EL (cell line): ENCODE measurements around the gene RIC3.
A peak's percentile ranks its signal among the peaks of the same experiment; 100 is the strongest.

Experiments
- DNase-seq: peaks from one replicate; pipeline ENCODE4 v3.0.0-alpha.2; 2016

RIC3 gene

DNA sequence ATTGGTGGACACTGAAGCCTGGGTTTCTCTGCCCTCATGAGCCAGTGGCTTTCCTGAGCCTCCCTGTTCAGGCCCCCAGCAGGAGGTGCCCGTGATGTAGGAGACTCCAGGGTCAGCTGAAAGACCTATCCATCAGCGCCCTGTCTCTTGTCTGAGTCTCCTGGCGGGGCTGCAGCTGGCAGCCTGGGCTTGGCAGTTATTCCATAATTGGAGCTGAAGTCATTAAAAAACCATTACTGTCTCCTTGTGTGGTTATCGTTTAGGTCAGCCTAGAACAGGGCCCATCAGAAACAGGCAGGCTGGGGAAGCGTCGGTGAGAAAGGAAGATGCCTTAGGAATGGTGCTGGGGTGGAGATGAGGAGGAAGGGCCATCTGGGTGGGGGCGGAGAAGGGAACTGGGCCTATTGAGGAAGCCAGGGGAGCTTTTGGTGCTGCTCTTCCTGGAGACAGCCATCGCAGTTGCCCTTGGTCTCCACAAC, 82.8 kb downstream of the RIC3 start:
- no peak for DNase-seq

DNA sequence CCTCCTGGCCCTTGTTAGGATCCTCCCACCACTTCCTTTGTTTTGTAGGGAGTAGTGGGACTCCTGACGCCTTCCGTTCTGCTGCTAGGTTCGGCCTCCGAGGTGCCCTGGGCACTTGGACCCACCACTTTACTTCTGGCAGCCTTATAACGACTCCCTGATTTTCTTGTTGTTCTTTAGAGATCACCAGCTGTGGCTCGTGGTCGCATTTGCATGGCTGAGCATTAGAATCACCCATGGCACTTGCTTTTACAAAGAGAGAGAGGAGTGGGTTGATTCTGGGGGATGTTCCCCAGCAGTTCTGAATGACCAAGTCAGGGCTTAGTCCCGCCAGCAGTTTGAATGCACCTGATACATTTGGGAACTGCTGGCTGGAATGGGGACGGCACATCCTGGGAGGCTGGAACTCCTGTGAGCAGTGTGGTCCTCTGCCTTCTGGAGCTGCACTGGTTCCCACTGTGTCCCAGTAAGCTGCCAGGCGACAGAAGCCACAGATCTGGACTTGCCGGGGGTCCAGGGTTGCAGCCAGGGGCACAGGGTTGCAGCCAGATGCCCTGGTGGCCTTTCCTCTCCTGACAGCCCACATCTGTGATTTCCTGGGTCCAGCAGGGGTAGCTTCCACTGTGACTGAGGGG, 83.7 kb downstream of the RIC3 start:
- DNase-seq = no peak

DNA sequence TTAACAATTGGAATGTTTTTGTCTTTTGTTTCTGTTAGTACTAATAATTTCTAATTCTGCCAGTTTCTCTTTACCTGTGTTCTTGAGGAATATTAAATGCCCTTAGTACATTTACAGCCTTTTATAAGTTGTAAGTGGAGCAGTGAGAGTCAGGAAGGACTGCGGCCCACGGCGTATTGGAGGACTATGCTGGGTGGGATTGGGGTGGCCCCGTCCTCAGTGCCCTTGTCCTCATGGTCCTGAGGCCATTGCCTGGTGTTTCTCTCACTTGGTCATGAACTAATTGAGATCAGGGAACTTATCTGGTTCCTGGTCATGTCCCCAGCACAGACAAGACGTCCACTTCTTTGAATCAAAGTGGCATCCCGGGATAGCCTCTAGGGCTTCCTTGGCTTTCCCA, 84.5 kb downstream of the RIC3 start:
- DNase-seq = no peak

DNA sequence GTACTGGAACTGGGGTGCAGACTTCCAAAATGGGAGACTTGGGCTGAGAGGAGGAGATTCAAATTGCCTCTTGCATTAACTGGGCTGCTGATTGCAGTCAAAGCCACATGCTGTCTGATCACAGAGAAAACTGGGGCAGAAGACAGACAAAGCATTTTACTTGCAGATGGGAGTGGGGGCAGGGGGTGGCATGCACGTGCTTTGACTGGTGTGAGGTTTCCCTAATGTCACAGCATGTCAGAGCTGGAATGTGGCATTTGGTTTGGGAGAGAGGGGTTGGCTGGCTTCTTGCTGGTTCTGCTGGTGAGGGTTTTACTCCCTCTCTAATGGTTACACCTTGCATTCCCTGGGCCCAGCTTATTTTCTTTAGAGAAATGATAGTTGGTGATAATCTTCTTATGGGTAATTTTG, 84.9 kb downstream of the RIC3 start:
- no peak for DNase-seq

DNA sequence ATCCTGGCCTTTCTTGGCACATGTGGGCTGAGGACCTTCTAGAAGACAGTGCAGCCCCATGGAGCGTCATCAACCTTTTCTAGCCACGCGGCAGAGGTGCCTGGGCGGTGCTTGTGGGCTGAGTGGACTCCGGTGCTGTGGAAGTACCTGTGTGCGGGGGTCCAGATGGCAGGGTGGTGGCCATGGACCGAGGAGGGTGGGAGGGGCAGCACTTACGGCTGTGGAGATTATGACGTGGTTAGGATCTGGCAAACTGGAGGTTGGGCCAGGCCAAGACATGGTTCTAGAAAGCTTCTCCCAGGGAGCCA, 85.8 kb downstream of the RIC3 start:
- no peak for DNase-seq

DNA sequence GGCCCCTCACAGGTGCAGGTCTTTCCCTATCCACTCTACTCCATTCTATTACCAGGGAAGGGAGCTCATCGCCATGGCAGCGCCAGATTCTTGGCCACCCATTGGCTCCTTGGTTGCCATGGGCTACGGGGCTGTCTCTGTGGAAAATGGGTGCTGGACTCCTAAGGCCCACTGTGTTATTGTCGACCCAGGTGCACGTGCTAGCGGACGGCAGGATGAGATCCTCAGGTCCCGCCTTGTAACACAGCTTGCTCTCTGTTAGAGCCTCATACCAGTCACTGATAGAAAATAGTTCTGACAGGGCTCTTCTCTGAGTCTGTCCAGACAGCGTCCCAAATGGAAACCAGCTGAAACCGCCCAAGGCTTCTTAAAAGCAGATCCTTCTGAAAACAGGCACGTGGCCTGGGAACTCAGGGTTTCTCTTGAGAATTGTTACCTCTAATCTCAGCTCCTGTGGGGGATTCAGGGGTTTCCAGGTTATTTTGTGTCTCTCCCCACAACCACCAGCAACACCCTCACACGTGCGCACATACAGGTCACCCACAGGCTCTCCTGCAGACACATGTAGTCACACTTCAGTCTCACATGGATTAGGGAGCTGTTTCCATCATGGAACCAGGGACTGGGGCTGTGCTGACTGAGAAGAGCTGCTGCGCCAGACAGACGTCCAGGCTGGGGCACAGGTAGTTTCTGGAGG, 86.3 kb downstream of the RIC3 start:
- DNase-seq = peak; percentile 24

DNA sequence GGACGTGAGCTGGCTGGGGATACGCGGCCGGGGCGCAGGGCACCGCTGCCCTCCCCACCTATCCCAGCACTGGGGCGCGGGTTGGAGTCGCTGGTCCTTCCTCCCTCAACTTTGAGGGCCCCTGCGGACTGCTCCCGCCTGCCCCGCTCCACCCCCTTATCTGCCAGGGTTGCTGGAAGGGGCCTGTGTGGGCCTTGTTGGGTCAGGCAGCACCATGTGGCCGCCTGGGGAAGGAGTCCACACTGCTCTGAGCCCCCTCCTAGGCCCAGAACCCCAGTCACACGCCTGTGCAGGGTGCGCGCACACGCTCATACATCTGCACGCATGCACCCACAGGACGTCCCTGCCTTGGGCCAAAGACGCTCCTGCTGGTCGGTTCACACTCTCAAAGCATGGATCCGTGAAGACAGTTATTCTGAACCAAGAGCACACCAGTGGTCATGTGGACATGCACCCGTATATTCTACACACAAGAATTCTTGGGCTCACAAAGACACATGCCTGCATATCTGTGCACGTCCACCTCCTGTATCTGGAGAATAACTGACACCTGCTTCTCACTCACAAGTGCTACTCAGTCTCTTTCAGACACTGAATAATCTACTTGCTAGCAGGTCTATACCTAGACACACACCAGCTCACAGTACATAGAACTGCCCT, 87.1 kb downstream of the RIC3 start:
- DNase-seq = peak; percentile 27

- peak; percentile 49 for DNase-seq
Measured at GRCh38 chr11:8080674-8081590, 87.9 kb downstream of the RIC3 start, which contains the start of gene TUB. Gene TUB (plus strand): TSS chr11:8081211. CDS start chr11:8081511, 300 bp downstream.

DNA sequence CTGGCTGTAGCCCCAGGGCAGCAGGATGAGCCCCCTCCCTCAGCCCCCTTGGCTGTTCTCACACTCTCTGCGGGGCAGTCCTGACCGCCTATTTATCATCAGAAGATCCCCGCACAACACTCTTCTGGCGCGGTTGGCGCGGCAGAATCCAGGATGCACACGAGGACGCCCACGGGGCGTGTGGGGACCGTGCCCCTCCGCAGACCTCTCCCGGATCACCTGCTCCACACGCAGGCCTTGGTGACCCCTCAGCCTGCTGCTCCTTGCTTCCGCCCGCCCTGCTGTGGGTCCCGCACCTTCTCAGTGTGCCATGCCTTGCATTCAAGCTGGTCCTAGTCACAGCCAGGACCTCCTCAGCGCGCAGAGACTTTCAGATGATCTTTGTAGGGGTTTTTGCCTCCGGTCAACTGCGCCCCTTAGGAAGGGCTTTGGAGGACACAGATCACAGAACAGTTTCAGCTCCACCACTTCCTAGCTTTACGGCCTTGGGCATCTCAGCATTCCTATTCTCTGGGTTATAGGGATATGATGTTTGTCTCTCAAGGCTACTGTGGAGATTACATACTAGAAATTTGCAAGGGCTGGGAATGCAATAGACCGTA, 88.7 kb downstream of the RIC3 start:
- no peak for DNase-seq

DNA sequence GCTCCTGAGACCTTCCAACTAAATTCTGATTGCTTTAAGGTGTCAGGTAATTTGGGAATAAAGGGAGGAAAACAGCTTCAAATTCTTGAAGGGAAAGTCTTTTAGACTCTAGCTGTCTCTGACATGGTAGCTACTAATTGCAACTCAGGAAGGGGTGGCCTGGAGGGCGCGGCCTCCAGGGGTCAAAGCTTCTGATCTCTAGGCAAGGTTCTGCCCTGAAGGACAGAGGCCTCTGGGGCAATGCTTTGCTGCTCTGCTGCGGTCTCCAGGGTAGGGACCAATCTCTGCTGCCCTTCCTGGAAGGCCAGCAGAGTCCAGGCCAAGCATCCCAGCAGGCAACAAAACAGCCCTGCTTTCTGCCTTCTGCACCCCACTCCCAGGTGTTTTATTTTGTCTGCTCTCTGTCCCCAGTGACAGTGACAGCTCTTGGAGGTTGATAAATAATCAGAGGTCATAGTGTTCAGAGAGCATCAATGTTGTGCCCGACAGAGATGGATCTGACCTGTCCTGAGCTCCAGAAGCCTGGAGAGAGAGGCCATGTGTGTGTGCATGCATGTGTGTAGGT, 89.6 kb downstream of the RIC3 start:
- DNase-seq = no peak

- no peak for DNase-seq
Measured at GRCh38 chr11:8075119-8075726, 93.6 kb downstream of the RIC3 start.

DNA sequence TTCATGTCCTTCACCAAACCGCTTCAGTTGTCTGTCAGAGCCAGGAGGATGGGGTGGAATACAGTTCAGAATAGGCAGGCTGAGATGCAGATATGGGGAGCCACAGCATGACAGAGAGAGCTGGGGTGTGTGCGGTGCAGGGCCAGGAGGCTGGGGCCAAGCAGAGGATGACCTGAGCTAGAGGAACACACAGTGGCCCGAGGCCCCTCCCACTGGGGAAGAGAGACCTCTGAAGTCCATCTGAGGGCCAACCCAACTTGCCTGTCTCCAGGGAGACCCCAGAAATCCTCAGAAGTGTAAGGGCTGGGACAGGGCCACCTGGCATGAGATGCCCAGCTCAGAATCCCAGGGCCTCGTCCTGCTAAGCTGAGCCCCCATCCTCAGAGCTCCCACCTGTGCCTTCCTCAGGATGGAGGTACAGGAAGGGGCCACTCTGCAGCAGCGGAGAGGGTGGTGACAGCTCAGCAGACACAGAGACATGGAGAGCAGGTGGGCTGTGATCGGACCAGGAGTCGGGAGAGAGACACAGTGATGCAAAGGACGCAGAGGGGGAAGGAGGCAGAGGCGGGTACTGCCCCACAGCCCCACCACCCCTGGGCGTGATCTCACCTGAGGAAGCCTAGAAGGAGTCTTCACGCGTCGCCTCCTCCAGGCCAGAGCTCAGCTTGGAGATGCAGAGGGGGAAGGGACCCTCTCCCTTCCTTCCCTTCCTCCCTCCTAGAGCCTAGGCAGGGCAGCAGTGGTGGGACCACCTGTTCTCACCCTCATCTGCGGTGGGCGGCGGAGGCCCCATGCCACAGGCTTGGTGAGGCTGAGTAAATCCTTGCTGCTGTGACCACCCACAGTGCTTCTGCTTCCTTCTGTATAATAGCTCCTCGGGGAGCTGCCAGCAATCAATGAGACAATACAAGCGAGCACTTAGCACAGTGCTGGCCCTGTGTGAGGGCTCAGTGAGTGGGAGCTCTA, 96.9 kb downstream of the RIC3 start:
- no peak for DNase-seq

GRCh38 chr11:8070417-8071115, 98.3 kb downstream of the RIC3 start:
- peak; percentile 42 for DNase-seq

- DNase-seq = no peak
Measured at GRCh38 chr11:8069771-8070170, 99.1 kb downstream of the RIC3 start.

- DNase-seq = peak; percentile 86
Measured at GRCh38 chr11:8068605-8069221, 100.1 kb downstream of the RIC3 start.

- no peak for DNase-seq
Measured at GRCh38 chr11:8067929-8068575, 100.8 kb downstream of the RIC3 start.

- DNase-seq = no peak
Measured at GRCh38 chr11:8067567-8067928, 101.3 kb downstream of the RIC3 start.

DNA sequence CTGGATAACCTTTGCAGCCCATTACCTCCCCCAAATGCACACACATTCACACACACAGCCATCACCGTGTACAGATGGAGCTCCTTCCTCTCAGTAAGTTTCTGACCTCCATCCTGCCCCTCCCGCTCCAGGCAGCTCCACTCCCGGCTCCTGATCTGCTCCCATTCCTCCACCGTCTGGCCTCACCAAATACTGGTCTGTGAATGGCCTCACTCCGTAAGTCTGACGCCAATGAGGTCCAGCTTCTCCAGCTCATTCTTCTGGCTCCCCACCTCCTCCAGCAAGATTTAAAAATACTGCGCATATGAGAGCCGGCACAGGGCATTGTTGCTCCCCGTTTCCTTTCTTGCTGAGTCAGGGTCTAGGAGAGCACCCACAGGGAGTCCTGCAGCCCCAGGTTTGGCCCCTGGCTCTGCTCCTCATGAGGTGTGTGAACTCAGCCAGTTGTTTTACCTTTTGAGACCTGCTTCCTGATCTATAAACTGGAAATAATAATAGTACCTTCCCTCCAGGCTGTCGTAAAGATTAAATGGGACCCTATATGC, 101.8 kb downstream of the RIC3 start:
- no peak for DNase-seq
